GM12864 (cell line): ENCODE data around the gene RALGPS1.
A peak's percentile ranks its signal among the peaks of the same experiment; 100 is the strongest.

ENCODE experiments used
- DNase-seq: peaks from one replicate; pipeline ENCODE4 v3.0.0-alpha.2; 2011; ENCODE audit warnings: low read depth
- H3K4me3 ChIP-seq: 2 replicates; pipeline ENCODE4 v1.5.1; 2011; ENCODE audit warnings: mild to moderate bottlenecking, low read depth, low read length, control low read depth
- CTCF ChIP-seq: IDR thresholded peaks from 2 replicates; pipeline ENCODE4 v1.5.1; 2011; ENCODE audit warnings: low read depth, mild to moderate bottlenecking, moderate library complexity, low read length, control low read depth, inconsistent platforms; ENCODE audit errors: missing control alignments

RALGPS1 gene

GRCh38 chr9:127182901-127183746, 268.5 kb downstream of the RALGPS1 start:
- H3K4me3 ChIP-seq, result no peak overlapping the region
- DNase-seq, result no peak
- no peak for TF ChIP-seq CTCF

GRCh38 chr9:127183814-127184582, 269.4 kb downstream of the RALGPS1 start:
- no peak for TF ChIP-seq CTCF
- no peak overlapping the region for H3K4me3 ChIP-seq
- peak; percentile 55 for DNase-seq

- no peak overlapping the region for H3K4me3 ChIP-seq
- DNase-seq, result no peak
- no peak for TF ChIP-seq CTCF
Measured at GRCh38 chr9:127184641-127185040, 270.1 kb downstream of the RALGPS1 start.

- no peak for TF ChIP-seq CTCF
- DNase-seq, result no peak
- no peak overlapping the region for H3K4me3 ChIP-seq
Measured at GRCh38 chr9:127185181-127185580, 270.6 kb downstream of the RALGPS1 start.

GRCh38 chr9:127185931-127186781, 271.6 kb downstream of the RALGPS1 start:
- no peak overlapping the region for H3K4me3 ChIP-seq
- no peak for TF ChIP-seq CTCF
- no peak for DNase-seq

GRCh38 chr9:127186806-127187205, 272.2 kb downstream of the RALGPS1 start:
- no peak for TF ChIP-seq CTCF
- DNase-seq, result no peak
- no peak overlapping the region for H3K4me3 ChIP-seq
